Hematopoietic multipotent progenitor cell treated with erythropoietin and hydrocortisone succinate and interleukin-3 and kit ligand, for 6 days (in vitro differentiated cells): ENCODE results near the gene LRRC30.

ENCODE experiments used
- DNase-seq: peaks from one replicate; pipeline ENCODE4 v3.0.0-alpha.2; 2015

Gene LRRC30

DNA sequence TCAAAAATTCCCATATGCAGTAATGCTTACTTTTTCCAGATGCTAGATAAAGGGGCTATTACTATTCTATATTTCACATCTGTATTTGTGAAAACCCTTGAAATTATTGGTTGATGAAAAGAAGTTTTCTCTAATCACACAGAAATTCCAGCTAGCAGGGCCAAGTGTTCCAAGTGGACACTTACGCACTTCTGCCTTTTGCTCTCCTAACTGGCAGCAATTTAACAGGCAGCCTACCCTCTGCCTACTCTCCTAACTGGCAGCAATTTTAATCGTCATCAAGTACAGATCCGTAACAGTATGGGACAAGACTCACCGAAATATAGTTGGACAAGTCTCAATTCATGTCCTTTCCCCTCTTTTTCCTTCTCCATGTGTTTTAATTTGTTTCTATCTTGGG is 12.0 kb downstream of the LRRC30 start:
- no peak for DNase-seq

DNA sequence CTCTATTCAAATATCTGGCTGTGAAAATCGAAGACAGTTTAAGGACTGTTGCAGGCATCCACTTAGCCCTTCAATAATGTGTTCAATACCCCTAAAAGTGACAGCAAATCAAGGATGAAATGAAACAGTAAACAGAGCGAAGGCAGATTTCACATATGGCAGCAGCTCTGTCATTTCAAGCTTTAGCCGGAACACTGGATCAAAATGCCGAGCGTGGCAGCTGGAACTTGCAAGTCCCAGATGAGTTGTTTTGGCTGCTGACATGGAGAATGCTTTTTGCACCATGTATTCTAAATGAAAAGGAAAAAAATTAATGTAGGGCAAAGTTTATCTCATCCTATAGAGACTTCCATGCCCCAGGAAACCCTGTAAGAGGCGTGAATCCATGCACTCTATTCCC is 18.0 kb downstream of the LRRC30 start:
- DNase-seq, result no peak

GRCh38 chr18:7254163-7254562 is 23.3 kb downstream of the LRRC30 start:
- no peak for DNase-seq

- no peak for DNase-seq
These were observed 24.2 kb downstream of the LRRC30 start for GRCh38 chr18:7255054-7255453.

DNA sequence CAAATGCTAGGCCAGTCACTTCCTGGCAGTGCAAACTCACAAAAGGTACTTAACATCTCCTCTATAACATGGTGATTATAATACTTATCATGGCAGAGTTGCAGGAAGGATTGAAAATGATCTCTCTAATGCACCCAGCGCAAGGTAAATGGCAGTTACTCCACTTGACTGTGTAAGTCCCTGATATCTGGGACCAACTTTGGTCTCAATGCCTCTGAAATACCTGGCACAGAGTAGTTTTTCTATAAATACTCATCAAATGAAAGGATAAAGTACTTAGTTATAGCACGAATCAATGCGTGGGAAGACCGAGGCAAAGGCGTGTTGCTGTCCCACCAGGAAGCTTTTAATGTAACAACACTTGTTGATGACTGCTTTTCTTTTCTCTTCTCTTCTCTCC is 24.8 kb downstream of the LRRC30 start:
- no peak for DNase-seq

DNA sequence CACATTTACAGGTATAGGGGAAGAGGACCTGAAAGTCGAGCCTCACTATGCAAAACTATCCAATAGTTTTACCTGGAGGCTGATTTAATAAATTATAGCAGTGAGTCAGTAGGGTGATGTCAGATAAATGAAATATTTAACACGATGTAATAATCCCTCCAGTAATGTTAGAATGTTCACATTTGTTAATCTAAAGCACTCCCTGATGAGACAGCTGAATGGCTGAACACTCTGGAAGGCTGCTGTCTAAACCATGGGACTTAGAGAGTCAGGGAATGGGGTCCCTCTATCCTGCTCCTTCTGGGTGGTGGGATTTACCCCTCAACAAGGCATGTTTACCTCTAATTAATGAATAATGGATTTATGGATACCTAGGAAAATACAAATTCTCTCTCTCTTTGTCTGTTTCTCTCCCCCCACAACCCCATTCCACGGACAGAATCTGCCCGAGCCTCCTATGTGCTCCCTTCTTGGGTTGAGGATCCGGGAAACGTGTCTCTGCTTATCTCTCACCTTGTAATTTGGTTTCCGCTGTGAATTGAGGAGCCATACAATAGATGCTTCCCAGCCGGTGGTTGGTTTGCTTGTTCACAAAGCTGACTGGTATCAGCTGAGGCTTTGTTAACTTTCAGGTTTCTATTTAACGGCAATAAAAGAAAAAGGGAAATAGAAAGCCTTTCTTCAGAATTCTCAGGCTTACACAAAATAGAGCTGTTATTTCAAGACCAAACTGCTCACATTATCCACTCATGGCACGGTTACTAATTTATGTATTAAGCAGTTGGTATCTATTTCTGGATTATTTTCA is 25.9 kb downstream of the LRRC30 start:
- DNase-seq, result no peak

- DNase-seq, result no peak
These were observed 26.5 kb downstream of the LRRC30 start for GRCh38 chr18:7257426-7257740.

DNA sequence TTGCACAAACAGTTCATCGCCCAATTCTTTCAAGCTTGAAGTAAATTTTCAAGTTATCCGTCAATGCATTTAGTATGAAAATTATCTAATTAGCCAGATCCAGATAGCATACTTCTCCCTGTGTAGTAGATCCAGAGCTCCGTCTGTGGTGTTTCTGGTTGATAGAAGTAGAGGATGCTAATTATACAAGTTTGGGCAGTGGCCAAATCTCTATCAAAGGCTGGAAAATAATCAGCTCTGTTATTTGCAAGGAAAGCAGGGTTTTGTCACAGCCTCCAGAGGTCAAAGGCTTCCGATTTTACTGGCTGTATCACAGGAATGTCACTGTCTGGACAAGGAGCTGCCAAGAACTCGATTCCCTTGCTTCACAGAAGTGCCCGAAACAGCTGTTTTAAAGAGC is 28.6 kb downstream of the LRRC30 start:
- DNase-seq, result no peak

- no peak for DNase-seq
These were observed 30.3 kb downstream of the LRRC30 start for GRCh38 chr18:7261199-7261598.

GRCh38 chr18:7267973-7268372 is 37.1 kb downstream of the LRRC30 start:
- DNase-seq, result no peak

GRCh38 chr18:7269942-7270341 is 39.1 kb downstream of the LRRC30 start:
- no peak for DNase-seq

DNA sequence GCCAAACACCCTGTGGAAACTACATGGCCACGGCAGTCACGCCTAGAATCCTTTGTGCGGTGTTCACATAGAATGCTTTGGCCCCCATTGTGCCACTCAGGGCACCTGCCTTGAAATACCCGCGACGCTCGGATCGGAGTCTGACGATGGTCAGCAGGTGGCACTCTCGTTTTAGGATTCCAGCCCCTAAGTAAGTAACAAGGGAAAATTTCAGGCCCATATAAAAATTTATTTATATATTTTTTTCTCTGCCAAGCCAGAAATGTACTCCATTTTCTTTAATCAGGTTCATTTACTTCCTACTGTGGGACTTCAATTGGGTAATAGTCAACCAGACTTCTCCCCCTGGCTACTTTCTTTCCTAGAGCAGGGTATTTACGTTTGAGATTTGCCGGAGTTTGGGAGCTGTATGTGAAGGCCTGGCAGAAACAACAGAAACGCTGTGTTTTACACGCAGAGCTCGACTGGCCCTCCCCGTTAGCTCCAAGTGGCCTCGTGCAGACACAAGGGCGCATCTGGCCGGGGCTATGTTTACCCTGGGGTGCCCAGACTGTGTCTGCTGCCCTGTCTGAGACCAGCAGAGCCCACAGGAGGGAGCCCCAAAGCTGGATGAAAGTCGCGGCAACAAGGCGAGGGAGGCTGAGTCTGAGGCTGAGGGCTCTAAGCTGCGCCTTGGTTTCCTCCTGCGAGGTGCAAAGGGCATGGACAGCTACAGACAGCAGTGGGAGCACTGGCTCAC is 41.6 kb downstream of the LRRC30 start:
- DNase-seq, result peak; percentile 69

DNA sequence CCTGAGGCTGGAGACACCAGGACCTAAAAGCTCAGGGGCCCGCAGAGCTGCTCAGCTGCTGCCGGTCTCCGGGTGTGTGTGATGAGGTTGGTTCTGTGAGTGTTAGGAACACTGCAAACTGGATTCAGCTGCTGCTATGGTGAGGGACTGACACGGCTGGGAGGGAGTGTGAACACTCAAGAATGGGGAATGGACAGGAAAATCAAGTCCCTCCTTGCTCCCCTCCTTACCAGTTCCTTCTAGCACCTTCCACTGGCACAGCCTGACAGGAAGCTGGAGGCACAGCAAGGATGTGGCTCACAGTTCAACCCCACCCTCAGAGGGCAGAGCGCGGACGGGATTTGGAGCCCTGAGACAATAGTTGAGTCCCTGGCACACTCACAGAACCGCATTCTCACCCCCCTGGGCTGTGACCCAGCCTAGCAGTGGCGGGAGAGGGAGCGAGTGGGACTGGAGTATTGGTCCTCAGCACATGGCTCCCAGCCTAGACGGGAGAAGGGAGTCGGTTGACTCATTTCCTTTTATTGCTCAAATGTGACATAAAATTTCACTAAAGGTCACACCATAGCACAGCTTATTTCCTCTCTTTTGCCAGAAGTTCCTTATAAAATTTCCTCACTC is 42.5 kb downstream of the LRRC30 start:
- no peak for DNase-seq

GRCh38 chr18:7281579-7281978 is 50.7 kb downstream of the LRRC30 start:
- DNase-seq, result no peak
